ENCODE results near the gene BABAM2. TPM values are rescaled to one million over a fixed set of nuclear protein-coding genes. Genes with fewer than 3 reads are reported as not detected.

The BABAM2 gene
- total RNA-seq, 1 experiment from 2014 or later, result 27.1 TPM

- no peak overlapping the region for H3K14ac ChIP-seq (ENCODE audit: insufficient read depth, low read length)
- no peak overlapping the region for H2BK15ac ChIP-seq (ENCODE audit: low read depth, low read length)
- H2BK20ac ChIP-seq (ENCODE audit: low read depth, low read length, poor library complexity, severe bottlenecking), result no peak overlapping the region
- no peak overlapping the region for H3K18ac ChIP-seq (ENCODE audit: insufficient read length, low read depth, low read length)
- no peak overlapping the region for H3K23ac ChIP-seq (ENCODE audit: insufficient read length, low read depth, low read length)
- no peak overlapping the region for H3K4ac ChIP-seq (ENCODE audit: low read depth, low read length)
- no peaks in the 10 kb centered on the region for H3K79me1 ChIP-seq (ENCODE audit: insufficient read depth, low read depth, low read length, poor library complexity, severe bottlenecking)
- no peaks in the 10 kb centered on the region for H3K79me2 ChIP-seq (ENCODE audit: insufficient read depth, low read length)
- H2AK5ac ChIP-seq (ENCODE audit: insufficient read length, low read length), result no peak overlapping the region
- no peak overlapping the region for H3K27ac ChIP-seq (ENCODE audit: insufficient read length, low read depth, low read length)
- no peak overlapping the region for H4K8ac ChIP-seq (replicated peaks; ENCODE audit: insufficient read length, low read depth, low read length)
- H3K4me2 ChIP-seq (ENCODE audit: insufficient read depth, insufficient read length, low read length), result no peak overlapping the region
- H2AFZ ChIP-seq (ENCODE audit: low read length), result no peak overlapping the region
- no peaks in the 10 kb centered on the region for H3K23me2 ChIP-seq (ENCODE audit: insufficient read length, low read depth, low read length, poor library complexity, severe bottlenecking)
- Mint-ChIP-seq H3K27me3 (ENCODE audit: low read depth) (no peaks in the 10 kb centered on the region), H3K9me3 (no peaks in the 10 kb centered on the region), H3K36me3 (ENCODE audit: insufficient read depth in 1 of 3, low read depth in 3 of 3) (no peaks in the 10 kb centered on the region; a peak in 1 of 7 replicates), H3K4me1 (peaks cover 28 to 43% of the 10 kb centered on the region in 2 experiments), H3K4me3 (no peak overlapping the region), H3K27ac (no peak overlapping the region)
- H4K5ac ChIP-seq (ENCODE audit: insufficient read length, low read depth, low read length), result no peak overlapping the region
- no peak overlapping the region for H3T11ph ChIP-seq (ENCODE audit: low read length)
- no peaks in the 10 kb centered on the region for H3K4me1 ChIP-seq (ENCODE audit: insufficient read depth, low read length)
- H3K9me3 ChIP-seq (ENCODE audit: control insufficient read depth, low read depth, low read length), result no peaks in the 10 kb centered on the region
- no peak overlapping the region for H2BK12ac ChIP-seq (ENCODE audit: insufficient read length, low read depth, low read length)
- no peak overlapping the region for H4K91ac ChIP-seq (ENCODE audit: insufficient read length, low read depth, low read length)
- WGBS (ENCODE audit: extremely low coverage, insufficient read length, low lambda C conversion rate), result no CpG with 5 or more reads among the region's 15 CpGs
- no peaks in the 10 kb centered on the region for H4K20me1 ChIP-seq (ENCODE audit: control insufficient read depth, insufficient read depth, insufficient read length)
- no peak overlapping the region for H3K9ac ChIP-seq (ENCODE audit: extremely low read depth, insufficient read length, low read length)
- no peak overlapping the region for H2BK5ac ChIP-seq (ENCODE audit: insufficient read length, low read length)
- DNase-seq, result no peak
- peak; percentile 50 for TF ChIP-seq CTCF (conservative IDR thresholded peaks at IDR 0.05)
- H3K56ac ChIP-seq (ENCODE audit: insufficient read length, low read depth, low read length), result no peak overlapping the region
- no peaks in the 10 kb centered on the region for H3K27me3 ChIP-seq (ENCODE audit: insufficient read depth, low read length)
- H2BK120ac ChIP-seq (ENCODE audit: low read depth, low read length, poor library complexity, severe bottlenecking), result no peak overlapping the region
These were observed 450.0 kb downstream of the BABAM2 start for GRCh38 chr2:28340312-28341202.

Measured in H9 (cell line).